HG02885 (cell line): Measurements from ENCODE around the gene UBR4.

Experiments used
- ATAC-seq: cut with Tn5 transposase; IDR thresholded peaks from one replicate; pipeline ENCODE4 v1.9.1; 2021; ENCODE audit warnings: mild to moderate bottlenecking; ENCODE audit not compliant: unreplicated experiment, poor library complexity

The UBR4 gene

DNA sequence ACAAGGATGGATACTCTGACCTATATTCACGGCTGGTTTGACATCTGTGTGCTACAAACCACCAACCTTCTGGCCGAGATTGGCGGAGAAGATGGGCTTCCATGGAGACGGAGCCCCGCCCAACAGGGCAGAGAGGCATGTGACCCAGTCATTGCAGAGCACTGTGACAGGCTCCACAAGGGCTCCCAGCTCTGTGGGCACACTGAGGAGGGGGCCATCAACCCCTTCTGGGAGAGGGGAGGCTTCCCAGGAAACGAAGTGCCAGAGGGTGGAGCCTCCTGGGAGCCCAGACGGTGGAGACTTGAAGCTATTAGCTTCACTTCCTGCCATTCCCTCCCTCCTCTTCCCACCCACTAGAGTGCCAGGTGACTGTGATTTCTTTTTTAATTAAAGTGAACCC lies 182.0 kb downstream of the UBR4 start:
- no peak for ATAC-seq
